ENCODE measurements around the gene KRT86.

- TF ChIP-seq CTCF (conservative IDR thresholded peaks at IDR 0.05) (no peak), ZFX (IDR thresholded peaks at IDR 0.05) (no peak)
Observed at GRCh38 chr12:52274521-52275120, at the start of gene KRT86.

All from C4-2B (cell line).